ENCODE data around the gene NOVA1.

The NOVA1 gene

DNA sequence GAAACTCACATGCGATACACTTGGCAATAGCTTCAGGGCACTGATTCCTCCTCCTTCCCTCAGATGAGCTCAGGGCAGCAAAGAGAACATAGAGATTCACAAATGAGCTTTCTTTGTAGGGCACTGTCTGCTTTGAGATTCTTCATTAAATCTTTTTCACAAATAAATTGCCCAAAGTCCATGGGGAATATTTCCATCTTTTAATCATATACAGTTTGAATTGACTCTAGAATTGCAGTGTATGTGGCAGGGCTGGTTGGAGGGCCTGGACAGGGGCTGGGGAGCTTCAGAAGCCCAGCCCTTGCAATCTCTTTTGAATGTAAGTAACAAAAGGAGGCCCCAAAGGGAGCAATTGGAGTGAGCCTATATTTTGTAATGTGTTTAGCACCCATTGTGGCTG, 197.5 kb downstream of the NOVA1 start:
- no peak overlapping the region for H3K4me3 ChIP-seq (ENCODE audit: low read length)
- H3F3A ChIP-seq (ENCODE audit: control insufficient read depth, insufficient read depth) = no peaks in the 10 kb centered on the region
- H4K20me1 ChIP-seq (ENCODE audit: control insufficient read depth, insufficient read depth, low read depth, low read length) = no peaks in the 10 kb centered on the region
- H3K36me3 ChIP-seq (ENCODE audit: control insufficient read depth, low read length) = no peaks in the 10 kb centered on the region
- no peaks in the 10 kb centered on the region for H3K27me3 ChIP-seq (ENCODE audit: control insufficient read depth, low read length)
- no peaks in the 10 kb centered on the region for H3K4me1 ChIP-seq (ENCODE audit: control insufficient read depth, low read length)
- H3K79me2 ChIP-seq (ENCODE audit: control insufficient read depth, low read length) = no peaks in the 10 kb centered on the region
- H3K9me2 ChIP-seq (replicated peaks; ENCODE audit: control insufficient read depth, low read length) = no peaks in the 10 kb centered on the region
- no peak overlapping the region for H3K4me2 ChIP-seq (ENCODE audit: low read length)
- H3K27ac ChIP-seq (ENCODE audit: low read depth, low read length) = no peak overlapping the region
- no peak for TF ChIP-seq EZH2phosphoT487 (IDR thresholded peaks at IDR 0.05; ENCODE audit: borderline replicate concordance, low read length)
- TF ChIP-seq, protein P1, sequence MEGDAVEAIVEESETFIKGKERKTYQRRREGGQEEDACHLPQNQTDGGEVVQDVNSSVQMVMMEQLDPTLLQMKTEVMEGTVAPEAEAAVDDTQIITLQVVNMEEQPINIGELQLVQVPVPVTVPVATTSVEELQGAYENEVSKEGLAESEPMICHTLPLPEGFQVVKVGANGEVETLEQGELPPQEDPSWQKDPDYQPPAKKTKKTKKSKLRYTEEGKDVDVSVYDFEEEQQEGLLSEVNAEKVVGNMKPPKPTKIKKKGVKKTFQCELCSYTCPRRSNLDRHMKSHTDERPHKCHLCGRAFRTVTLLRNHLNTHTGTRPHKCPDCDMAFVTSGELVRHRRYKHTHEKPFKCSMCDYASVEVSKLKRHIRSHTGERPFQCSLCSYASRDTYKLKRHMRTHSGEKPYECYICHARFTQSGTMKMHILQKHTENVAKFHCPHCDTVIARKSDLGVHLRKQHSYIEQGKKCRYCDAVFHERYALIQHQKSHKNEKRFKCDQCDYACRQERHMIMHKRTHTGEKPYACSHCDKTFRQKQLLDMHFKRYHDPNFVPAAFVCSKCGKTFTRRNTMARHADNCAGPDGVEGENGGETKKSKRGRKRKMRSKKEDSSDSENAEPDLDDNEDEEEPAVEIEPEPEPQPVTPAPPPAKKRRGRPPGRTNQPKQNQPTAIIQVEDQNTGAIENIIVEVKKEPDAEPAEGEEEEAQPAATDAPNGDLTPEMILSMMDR (IDR thresholded peaks at IDR 0.05; ENCODE audit: low read depth, low read length, poor library complexity, severe bottlenecking) = no peak
- H3K9me3 ChIP-seq (ENCODE audit: control insufficient read depth, insufficient read depth, low read length) = no peaks in the 10 kb centered on the region

- Histone ChIP-seq H3F3A (ENCODE audit: control insufficient read depth, insufficient read depth) (no peaks in the 10 kb centered on the region), H3K9me2 (replicated peaks; ENCODE audit: control insufficient read depth, low read length) (no peaks in the 10 kb centered on the region), H4K20me1 (ENCODE audit: control insufficient read depth, insufficient read depth, low read depth, low read length) (no peaks in the 10 kb centered on the region), H3K79me2 (ENCODE audit: control insufficient read depth, low read length) (no peaks in the 10 kb centered on the region), H3K27me3 (ENCODE audit: control insufficient read depth, low read length) (no peaks in the 10 kb centered on the region), H3K36me3 (ENCODE audit: control insufficient read depth, low read length) (no peaks in the 10 kb centered on the region), H3K9me3 (ENCODE audit: control insufficient read depth, insufficient read depth, low read length) (no peaks in the 10 kb centered on the region), H3K4me3 (ENCODE audit: low read length) (no peak overlapping the region), H3K4me2 (ENCODE audit: low read length) (no peak overlapping the region), H3K27ac (ENCODE audit: low read depth, low read length) (no peak overlapping the region), H3K4me1 (ENCODE audit: control insufficient read depth, low read length) (no peaks in the 10 kb centered on the region)
- no peak for TF ChIP-seq EZH2phosphoT487 (IDR thresholded peaks at IDR 0.05; ENCODE audit: borderline replicate concordance, low read length)
- TF ChIP-seq, protein P1 (IDR thresholded peaks at IDR 0.05; ENCODE audit: low read depth, low read length, poor library complexity, severe bottlenecking) = no peak
Observed at GRCh38 chr14:26398616-26399015, 199.2 kb downstream of the NOVA1 start.
